Measurements from ENCODE around the gene OR4K17.
"Not testable (repeated sequence)": the region's sequence is repeated elsewhere in the genome, so short reads cannot be mapped to it uniquely, and the experiment has no call there.

The OR4K17 gene

GRCh38 chr14:20110438-20110837, at the start of gene OR4K17:
TSS of gene OR4K17 (plus strand) at chr14:20110739. CDS start at chr14:20117500, 6,761 bp downstream.
- no peak for DNase-seq

GRCh38 chr14:20092050-20092449, 18.5 kb upstream of the OR4K17 start:
- no peak for DNase-seq

- no peak for DNase-seq
These were observed 17.1 kb upstream of the OR4K17 start for GRCh38 chr14:20093442-20093841.

- not testable (repeated sequence) for DNase-seq
These were observed 11.4 kb upstream of the OR4K17 start for GRCh38 chr14:20098926-20099770.

GRCh38 chr14:20112321-20112720, 1.8 kb downstream of the OR4K17 start:
- no peak for DNase-seq

- DNase-seq: no peak
These were observed 6.2 kb downstream of the OR4K17 start for GRCh38 chr14:20116748-20117147.

- no peak for DNase-seq
These were observed 8.3 kb downstream of the OR4K17 start for GRCh38 chr14:20118795-20119194.

- no peak for DNase-seq
These were observed 28.0 kb downstream of the OR4K17 start, which contains the start of gene OR4N5 for GRCh38 chr14:20138520-20138919. TSS of gene OR4N5 (plus strand) at chr14:20138820. CDS start at chr14:20143736, 4,916 bp downstream.

- no peak for DNase-seq
These were observed 33.4 kb downstream of the OR4K17 start for GRCh38 chr14:20143911-20144310.

GRCh38 chr14:20144820-20145219, 34.3 kb downstream of the OR4K17 start:
- DNase-seq: no peak

- DNase-seq: no peak
These were observed 53.9 kb downstream of the OR4K17 start for GRCh38 chr14:20164462-20164861.

GRCh38 chr14:20167091-20167490, 56.6 kb downstream of the OR4K17 start:
- DNase-seq: no peak

GRCh38 chr14:20169852-20170251, 59.3 kb downstream of the OR4K17 start:
- DNase-seq: not testable (repeated sequence)
